ENCODE results near the gene ZNF546.

ZNF546 gene

GRCh38 chr19:39963898-39964297 lies 33.0 kb upstream of the ZNF546 start:
- H3K4me3 ChIP-seq, result no peak overlapping the region

DNA sequence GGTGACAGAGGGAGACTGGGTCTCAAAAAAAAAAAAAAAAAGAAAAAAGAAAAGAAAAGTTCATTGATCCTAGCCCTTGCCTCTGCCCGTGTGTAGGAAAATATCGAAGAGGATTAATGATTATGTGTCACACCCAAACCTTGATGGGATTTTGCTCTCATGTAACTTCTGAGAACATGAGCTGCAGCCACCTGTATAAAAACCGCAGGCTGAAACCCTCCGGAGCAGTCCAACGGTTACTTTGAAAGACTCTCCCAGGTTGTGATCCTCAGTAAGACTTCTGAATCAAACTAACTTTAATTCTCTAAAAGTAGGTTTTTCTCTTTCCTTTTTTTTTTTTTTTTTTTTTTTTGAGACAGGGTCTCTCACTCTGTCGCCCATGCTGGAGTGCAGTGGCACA lies 30.2 kb upstream of the ZNF546 start:
- H3K4me1 ChIP-seq, result peaks cover 9 to 64% (median 11%) of the 10 kb centered on the region in 10 experiments; a peak in 19 of 20 replicates
- H3K9me3 ChIP-seq (replicated peaks in 1 of 11), result no peaks in the 10 kb centered on the region; a peak in 1 of 22 replicates
- H3K27me3 ChIP-seq, result no peaks in the 10 kb centered on the region
- no peak overlapping the region for H3K4me3 ChIP-seq
- no peaks in the 10 kb centered on the region for H3K36me3 ChIP-seq
- H3K4me2 ChIP-seq, result peak overlapping the region in 1 of 11 experiments; percentile 40; a peak in 1 of 22 replicates
- peaks cover 0 to 4% (median 0%) of the 10 kb centered on the region in 11 experiments; a peak in 4 of 22 replicates for H4K20me1 ChIP-seq
- no peak overlapping the region for H3K9ac ChIP-seq
- TF ChIP-seq Cebpa-rat (IDR thresholded peaks at IDR 0.05), result no peak
- H3K27ac ChIP-seq, result no peak overlapping the region

More at GRCh38 chr19:39963898-39964297, 33.0 kb upstream of the ZNF546 start:
- Histone ChIP-seq H3K9me3 (replicated peaks in 1 of 11) (no peaks in the 10 kb centered on the region; a peak in 1 of 22 replicates), H3K27me3 (no peaks in the 10 kb centered on the region), H3K4me1 (peaks cover 0 to 74% (median 13%) of the 10 kb centered on the region in 10 experiments; a peak in 13 of 20 replicates), H3K36me3 (no peaks in the 10 kb centered on the region), H3K27ac (0 out of 22 replicates have a peak overlapping the region, but pooled peaks of 1 of the 11 experiments have one; percentile 4), H3K9ac (no peak overlapping the region; a peak in 1 of 22 replicates), H4K20me1 (no peaks in the 10 kb centered on the region), H3K4me2 (peak overlapping the region in 3 of 11 experiments; percentile 61 to 75 (median 68); a peak in 6 of 22 replicates)
- TF ChIP-seq Cebpa-rat (IDR thresholded peaks at IDR 0.05), result no peak

DNA sequence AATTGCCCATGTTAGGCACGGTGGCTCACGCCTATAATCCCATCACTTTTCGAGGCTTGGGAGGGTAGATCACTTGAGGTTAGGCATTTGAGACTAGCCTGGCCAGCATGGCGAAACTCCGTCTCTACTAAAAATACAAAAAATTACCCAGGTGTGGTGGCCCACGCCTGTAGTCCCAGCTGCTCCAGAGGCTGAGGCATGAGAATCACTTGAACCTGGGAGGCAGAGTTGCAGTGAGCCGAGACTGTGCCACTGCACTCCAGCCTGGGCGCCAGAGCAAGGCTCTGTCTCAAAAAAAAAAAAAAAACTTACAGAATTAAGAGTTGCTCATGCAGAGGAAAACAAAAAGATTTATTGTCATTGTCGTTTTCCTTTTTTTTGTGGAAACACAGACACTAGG lies 29.3 kb upstream of the ZNF546 start:
- H3K27ac ChIP-seq, result no peak overlapping the region
- peaks cover 0 to 13% (median 6%) of the 10 kb centered on the region in 11 experiments; a peak in 5 of 22 replicates for H4K20me1 ChIP-seq
- H3K9me3 ChIP-seq (replicated peaks in 1 of 11), result no peaks in the 10 kb centered on the region; a peak in 1 of 22 replicates
- H3K27me3 ChIP-seq, result no peaks in the 10 kb centered on the region
- no peak for TF ChIP-seq Cebpa-rat (IDR thresholded peaks at IDR 0.05)
- no peak overlapping the region for H3K9ac ChIP-seq
- H3K36me3 ChIP-seq, result peaks cover 6 to 8% (median 7%) of the 10 kb centered on the region in 11 experiments; a peak in 21 of 22 replicates
- peak overlapping the region in 3 of 11 experiments; percentile 1 to 40 (median 28); a peak in 3 of 22 replicates for H3K4me2 ChIP-seq
- no peak overlapping the region for H3K4me3 ChIP-seq
- peaks cover 18 to 69% (median 20%) of the 10 kb centered on the region in 10 experiments for H3K4me1 ChIP-seq

DNA sequence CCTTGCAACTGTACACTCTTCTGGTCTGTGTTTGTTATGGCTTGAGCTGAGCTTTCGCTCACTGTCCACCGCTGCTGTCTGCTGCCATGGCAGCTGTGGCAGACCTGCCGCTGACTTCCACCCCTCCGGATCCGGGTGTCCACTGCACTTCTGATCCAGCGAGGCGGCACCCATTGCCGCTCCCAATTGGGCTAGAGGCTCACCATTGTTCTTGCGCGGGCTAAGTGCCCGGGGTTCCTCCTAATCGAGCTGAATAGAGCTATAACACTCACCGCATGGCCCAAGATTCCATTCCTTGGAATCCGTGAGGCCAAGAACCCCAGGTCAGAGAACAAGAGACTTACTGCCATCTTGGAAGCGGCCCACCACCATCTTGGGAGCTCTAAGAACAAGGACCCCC lies 28.1 kb upstream of the ZNF546 start:
- Histone ChIP-seq H3K9me3 (replicated peaks in 1 of 11) (no peaks in the 10 kb centered on the region; a peak in 1 of 22 replicates), H3K4me1 (peaks cover 18 to 72% (median 25%) of the 10 kb centered on the region in 10 experiments), H3K27ac (peak overlapping the region in 1 of 11 experiments; percentile 29; a peak in 1 of 22 replicates), H3K27me3 (no peaks in the 10 kb centered on the region), H3K4me2 (peak overlapping the region in 3 of 11 experiments; percentile 85 to 86 (median 86); a peak in 6 of 22 replicates), H3K4me3 (no peak overlapping the region), H3K36me3 (peaks cover 18 to 21% (median 19%) of the 10 kb centered on the region in 11 experiments), H3K9ac (no peak overlapping the region), H4K20me1 (peaks cover 0 to 26% (median 12%) of the 10 kb centered on the region in 11 experiments; a peak in 12 of 22 replicates)
- TF ChIP-seq Cebpa-rat (IDR thresholded peaks at IDR 0.05), result no peak

- Histone ChIP-seq H3K4me1 (peaks cover 18 to 72% (median 25%) of the 10 kb centered on the region in 10 experiments), H3K4me3 (no peak overlapping the region), H3K4me2 (peak overlapping the region in 10 of 11 experiments; percentile 76 to 95 (median 86); a peak in 13 of 22 replicates), H3K9me3 (replicated peaks in 1 of 11) (no peaks in the 10 kb centered on the region; a peak in 1 of 22 replicates), H4K20me1 (peaks cover 0 to 30% (median 15%) of the 10 kb centered on the region in 11 experiments; a peak in 13 of 22 replicates), H3K27ac (peak overlapping the region in 2 of 11 experiments; percentile 65 to 79; a peak in 2 of 22 replicates), H3K9ac (no peak overlapping the region), H3K36me3 (peaks cover 23 to 25% (median 24%) of the 10 kb centered on the region in 11 experiments), H3K27me3 (no peaks in the 10 kb centered on the region)
- no peak for TF ChIP-seq Cebpa-rat (IDR thresholded peaks at IDR 0.05)
Observed at GRCh38 chr19:39969266-39969665, 27.6 kb upstream of the ZNF546 start.

GRCh38 chr19:39969681-39970424 lies 27.0 kb upstream of the ZNF546 start:
- H3K9me3 ChIP-seq (replicated peaks in 1 of 11), result no peaks in the 10 kb centered on the region; a peak in 1 of 22 replicates
- H4K20me1 ChIP-seq, result peaks cover 0 to 36% (median 21%) of the 10 kb centered on the region in 11 experiments; a peak in 13 of 22 replicates
- peak overlapping the region; percentile 65 to 83 (median 78) for H3K27ac ChIP-seq
- H3K36me3 ChIP-seq, result peaks cover 29 to 31% (median 30%) of the 10 kb centered on the region in 11 experiments
- peak overlapping the region; percentile 67 to 96 (median 87) for H3K4me3 ChIP-seq
- H3K27me3 ChIP-seq, result no peaks in the 10 kb centered on the region
- peaks cover 18 to 72% (median 25%) of the 10 kb centered on the region in 10 experiments for H3K4me1 ChIP-seq
- peak overlapping the region; percentile 78 to 94 (median 86) for H3K9ac ChIP-seq
- TF ChIP-seq Cebpa-rat (IDR thresholded peaks at IDR 0.05), result no peak
- H3K4me2 ChIP-seq, result peak overlapping the region; percentile 76 to 95 (median 86)

DNA sequence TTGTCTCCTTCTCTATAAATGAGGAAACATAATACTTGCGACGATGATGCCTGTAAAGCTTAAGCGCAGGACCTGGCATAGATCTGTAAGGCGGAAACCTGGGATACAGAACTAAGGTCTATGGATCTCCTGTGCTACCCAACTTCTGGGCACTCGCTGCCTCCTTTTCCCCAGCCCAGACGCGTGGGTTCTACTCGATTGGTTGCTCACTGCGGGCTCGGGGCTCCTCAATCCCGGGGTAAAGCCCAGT lies 26.5 kb upstream of the ZNF546 start:
- Histone ChIP-seq H3K9me3 (replicated peaks in 1 of 11) (no peaks in the 10 kb centered on the region; a peak in 1 of 22 replicates), H3K27ac (peak overlapping the region; percentile 65 to 83 (median 78)), H4K20me1 (peaks cover 0 to 37% (median 22%) of the 10 kb centered on the region in 11 experiments; a peak in 13 of 22 replicates), H3K4me2 (peak overlapping the region; percentile 76 to 95 (median 86)), H3K27me3 (no peaks in the 10 kb centered on the region), H3K9ac (peak overlapping the region; percentile 78 to 94 (median 86)), H3K36me3 (peaks cover 33 to 36% (median 35%) of the 10 kb centered on the region in 11 experiments), H3K4me3 (peak overlapping the region; percentile 67 to 96 (median 87)), H3K4me1 (peaks cover 18 to 71% (median 25%) of the 10 kb centered on the region in 10 experiments)
- TF ChIP-seq Cebpa-rat (IDR thresholded peaks at IDR 0.05), result no peak

DNA sequence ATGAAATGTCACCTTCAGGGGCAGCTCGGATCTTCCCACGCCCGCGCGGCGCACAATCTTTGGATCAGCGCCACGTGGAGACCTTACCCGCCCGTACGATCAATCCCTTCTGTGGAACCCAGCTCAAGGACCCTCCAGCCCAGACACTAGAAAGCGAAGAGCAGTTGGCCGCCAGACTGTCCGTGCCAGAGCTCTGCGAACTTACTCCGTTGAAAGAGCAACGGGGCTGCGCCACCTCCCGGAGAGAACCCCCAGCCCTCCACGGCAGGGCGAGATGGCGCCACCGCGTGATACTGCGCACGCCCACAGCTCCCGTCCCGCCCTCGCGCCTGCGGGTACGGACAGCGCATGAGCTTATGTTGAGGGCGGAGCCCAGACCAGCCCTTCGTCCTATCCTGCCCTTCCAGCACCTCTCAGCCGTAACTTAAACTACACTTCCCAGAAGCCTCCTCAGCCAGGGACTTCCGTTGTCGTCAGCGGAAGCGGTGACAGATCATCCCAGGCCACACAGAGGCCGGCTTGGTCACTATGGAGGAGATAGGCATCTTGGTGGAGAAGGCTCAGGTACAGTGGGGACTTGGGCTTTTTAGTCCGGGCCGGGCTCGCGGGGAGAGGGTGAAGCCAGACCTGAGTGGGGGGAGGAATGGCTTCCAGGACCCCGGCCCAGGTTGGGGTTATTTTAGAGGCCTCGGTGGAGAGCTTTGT lies 26.0 kb upstream of the ZNF546 start, which contains the start of gene PSMC4:
Gene PSMC4 (plus strand): TSS at position 491 of the 705 bp plus-strand sequence. CDS start 38 bp downstream, at position 529.
- Histone ChIP-seq H4K20me1 (peaks cover 0 to 39% (median 22%) of the 10 kb centered on the region in 11 experiments; a peak in 13 of 22 replicates), H3K4me1 (peaks cover 18 to 73% (median 25%) of the 10 kb centered on the region in 10 experiments), H3K9me3 (replicated peaks in 1 of 11) (no peaks in the 10 kb centered on the region; a peak in 1 of 22 replicates), H3K4me2 (peak within 1 kb of the TSS; percentile 87 to 99 (median 96)), H3K27ac (peak within 1 kb of the TSS; percentile 70 to 88 (median 80)), H3K36me3 (peaks cover 38 to 41% (median 39%) of the 10 kb centered on the region in 11 experiments), H3K27me3 (no peaks in the 10 kb centered on the region), H3K4me3 (peak within 1 kb of the TSS; percentile 79 to 96 (median 87)), H3K9ac (peak within 1 kb of the TSS; percentile 81 to 94 (median 88))
- TF ChIP-seq Cebpa-rat (IDR thresholded peaks at IDR 0.05), result no peak
